GM21515 (cell line): ENCODE results near the gene TCAIM.

ENCODE experiments used
- ATAC-seq: cut with Tn5 transposase; IDR thresholded peaks from one replicate; pipeline ENCODE4 v1.9.1; 2021; ENCODE audit not compliant: unreplicated experiment

The TCAIM gene

GRCh38 chr3:44338010-44338827, at the start of gene TCAIM:
Gene TCAIM, plus strand, starts transcription at chr3:44338766. Its CDS starts 16,017 bp downstream, at chr3:44354783.
- ATAC-seq: peak; percentile 91

- ATAC-seq: no peak
These were observed 48.6 kb upstream of the TCAIM start for GRCh38 chr3:44289882-44290462.

GRCh38 chr3:44292276-44292675, 46.3 kb upstream of the TCAIM start:
- ATAC-seq: no peak

GRCh38 chr3:44292947-44293346, 45.6 kb upstream of the TCAIM start:
- no peak for ATAC-seq

GRCh38 chr3:44297255-44297654, 41.3 kb upstream of the TCAIM start:
- no peak for ATAC-seq

GRCh38 chr3:44301746-44302145, 36.8 kb upstream of the TCAIM start:
- no peak for ATAC-seq

- no peak for ATAC-seq
These were observed 29.1 kb upstream of the TCAIM start for GRCh38 chr3:44309500-44309899.

- ATAC-seq: no peak
These were observed 19.7 kb upstream of the TCAIM start for GRCh38 chr3:44318891-44319311.

- ATAC-seq: no peak
These were observed 17.2 kb upstream of the TCAIM start for GRCh38 chr3:44321335-44321734.

- no peak for ATAC-seq
These were observed 15.1 kb upstream of the TCAIM start for GRCh38 chr3:44323341-44323955.

- ATAC-seq: no peak
These were observed 14.0 kb upstream of the TCAIM start for GRCh38 chr3:44324584-44324983.

GRCh38 chr3:44326019-44326418, 12.5 kb upstream of the TCAIM start:
- ATAC-seq: no peak

GRCh38 chr3:44326515-44326914, 12.1 kb upstream of the TCAIM start:
- no peak for ATAC-seq

GRCh38 chr3:44329946-44330345, 8.6 kb upstream of the TCAIM start:
- no peak for ATAC-seq

GRCh38 chr3:44330444-44330843, 8.1 kb upstream of the TCAIM start:
- ATAC-seq: no peak

GRCh38 chr3:44334326-44334725, 4.2 kb upstream of the TCAIM start:
- ATAC-seq: no peak

- ATAC-seq: no peak
These were observed 1.2 kb upstream of the TCAIM start for GRCh38 chr3:44337248-44337785.

- no peak for ATAC-seq
These were observed 212 bp downstream of the TCAIM start for GRCh38 chr3:44338828-44339127.

GRCh38 chr3:44339181-44340057, 853 bp downstream of the TCAIM start:
- no peak for ATAC-seq

GRCh38 chr3:44340058-44340395, 1.5 kb downstream of the TCAIM start:
- ATAC-seq: no peak

- ATAC-seq: no peak
These were observed 3.7 kb downstream of the TCAIM start for GRCh38 chr3:44342176-44342790.
